Transverse colon (tissue), 4 donors: ENCODE measurements around the gene ADAM17. TPM values are rescaled to one million over a fixed set of nuclear protein-coding genes. Genes with fewer than 3 reads are reported as not detected.
A peak's percentile ranks its signal among the peaks of the same experiment; 100 is the strongest.

Experiments
- DNase-seq: peaks from one replicate; pipeline ENCODE4 v3.0.0-alpha.2; 2019
- H3K27ac ChIP-seq, 4 donors: fragments of 200-600 bp; sonication (generic); 2 replicates each; pipeline ENCODE4 v1.5.1; 2016 to 2018; ENCODE audit warnings: inconsistent platforms in 4 of 4
- H3K27me3 ChIP-seq: fragments of 200-600 bp; sonication (generic); 2 replicates; pipeline ENCODE4 v1.5.1; 2017; ENCODE audit warnings: inconsistent platforms
- H3K36me3 ChIP-seq, 4 donors: fragments of 200-600 bp; sonication (generic); 2 replicates each; pipeline ENCODE4 v1.5.1; 2017 to 2019; ENCODE audit warnings: inconsistent platforms in 4 of 4
- H3K4me1 ChIP-seq, 4 donors: fragments of 200-600 bp; sonication (generic); 2 replicates each; pipeline ENCODE4 v1.5.1; 2017 to 2020; ENCODE audit warnings: inconsistent platforms in 4 of 4
- H3K4me3 ChIP-seq, 4 donors: fragments of 200-600 bp; sonication (generic); 1 replicate in 1 of 4; 2 replicates in 3 of 4; pipeline versions ENCODE4 v1.5.1 to v1.6.1; 2017 to 2019; ENCODE audit warnings: inconsistent platforms in 4 of 4
- H3K9me3 ChIP-seq, 2 donors: fragments of 200-600 bp; sonication (generic); 2 replicates each; pipeline ENCODE4 v1.5.1; 2017 to 2019; ENCODE audit warnings: inconsistent platforms in 2 of 2
- EP300 ChIP-seq: sonication (generic); formaldehyde crosslinking; IDR thresholded peaks from one replicate; pipeline ENCODE4 v1.6.1; 2017; ENCODE audit warnings: antibody characterized with exemption, low read depth
- POLR2A ChIP-seq: fragments of 450-650 bp; IDR thresholded peaks from one replicate; pipeline ENCODE4 v1.6.1; 2016; ENCODE audit warnings: antibody characterized with exemption, mild to moderate bottlenecking, moderate library complexity
- POLR2AphosphoS5 ChIP-seq, 3 donors: sonication (generic); formaldehyde crosslinking; IDR thresholded peaks; one replicate each; pipeline ENCODE4 v1.6.1; 2016; ENCODE audit warnings: antibody characterized with exemption in 3 of 3
- WGBS, 2 donors: methylation state at CpG; one replicate each; pipeline ENCODE4 v1.1.5; 2018; ENCODE audit warnings: low coverage in 1 of 2; 5-methylcytosine and 5-hydroxymethylcytosine counted together
- in situ Hi-C, 4 donors: fragments of 200-750 bp; cut with MboI; loops; one replicate each; pipeline versions ENCODE4 v1.15.0 to v1.15.1; 2017; ENCODE audit warnings: low sequenced_read_pairs in 3 of 4, low pct_ligation_motif_present in 1 of 4, low pct_unique_long_range_greater_than_20kb in 1 of 4
- intact Hi-C: fragments of 100-400 bp; cut with DNase I; formaldehyde crosslinking; loops from one replicate; pipeline ENCODE4 v1.15.1; 2023; ENCODE audit warnings: low total_unique reads
- total RNA-seq, 4 donors: library from RNA; depleted of rRNA; stranded (reverse); fragments of >200 nt; gene quantifications; one replicate each; pipeline ENCODE4 v1.1.0, GENCODE V29; 2016
- TF ChIP-seq, protein P1 (sequence below), 5 experiments: fragments of 200-600 bp in 3 of 5; fragments of 450-650 bp in 2 of 5; sonication (generic) in 3 of 5; IDR thresholded peaks; 1 replicate in 2 of 5; 2 replicates in 3 of 5; pipeline ENCODE4 v1.5.1; 2016 to 2017; ENCODE audit warnings: antibody characterized with exemption in 5 of 5, inconsistent platforms in 3 of 5, mild to moderate bottlenecking in 2 of 5, moderate library complexity in 1 of 5

Gene ADAM17
- total RNA-seq, 4 donors from 2014 or later, result 11.2 to 36.4 (median 17.0) TPM

DNA sequence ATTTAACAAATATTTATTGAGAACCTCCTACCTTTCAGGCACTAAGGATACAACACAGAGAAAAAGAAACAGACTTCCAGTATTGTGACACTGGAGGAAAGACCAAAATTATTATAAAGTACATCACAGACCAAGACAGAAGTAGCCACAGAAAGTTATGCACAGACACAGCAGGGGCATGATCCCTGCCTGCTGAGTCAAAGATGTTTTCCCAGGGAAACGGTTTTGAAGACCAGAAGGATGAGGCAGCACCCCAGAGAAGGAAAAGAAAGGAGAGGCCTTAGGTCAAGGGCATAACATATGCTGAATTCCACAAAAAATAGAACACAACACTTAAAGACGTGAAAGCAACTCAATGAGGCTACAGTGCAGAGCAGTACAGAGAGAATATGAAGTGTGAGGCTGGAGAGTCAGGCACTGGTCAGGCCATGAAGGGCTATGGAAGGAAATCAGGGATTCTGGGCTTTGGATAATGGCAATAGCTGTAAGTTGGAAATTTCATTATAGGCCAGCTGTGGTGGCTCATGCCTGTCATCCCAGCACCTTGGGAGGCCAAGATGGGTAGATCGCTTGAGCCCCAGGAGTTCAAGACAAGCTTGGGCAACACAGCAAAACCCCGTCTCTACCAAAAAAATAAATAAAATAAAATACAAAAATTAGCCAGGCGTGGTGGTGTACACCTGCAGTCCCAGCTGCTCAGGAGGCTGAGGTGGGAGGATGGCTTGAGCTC is 8.2 kb downstream of the ADAM17 start:
- DNase-seq, result no peak
- in situ Hi-C loops (no loop called here), intact Hi-C loops (no loop called here)
- peaks cover 0 to 6% (median 0%) of the 10 kb centered on the region in 4 donors for H3K36me3 ChIP-seq
- TF ChIP-seq POLR2A, result no peak
- TF ChIP-seq, protein P1, sequence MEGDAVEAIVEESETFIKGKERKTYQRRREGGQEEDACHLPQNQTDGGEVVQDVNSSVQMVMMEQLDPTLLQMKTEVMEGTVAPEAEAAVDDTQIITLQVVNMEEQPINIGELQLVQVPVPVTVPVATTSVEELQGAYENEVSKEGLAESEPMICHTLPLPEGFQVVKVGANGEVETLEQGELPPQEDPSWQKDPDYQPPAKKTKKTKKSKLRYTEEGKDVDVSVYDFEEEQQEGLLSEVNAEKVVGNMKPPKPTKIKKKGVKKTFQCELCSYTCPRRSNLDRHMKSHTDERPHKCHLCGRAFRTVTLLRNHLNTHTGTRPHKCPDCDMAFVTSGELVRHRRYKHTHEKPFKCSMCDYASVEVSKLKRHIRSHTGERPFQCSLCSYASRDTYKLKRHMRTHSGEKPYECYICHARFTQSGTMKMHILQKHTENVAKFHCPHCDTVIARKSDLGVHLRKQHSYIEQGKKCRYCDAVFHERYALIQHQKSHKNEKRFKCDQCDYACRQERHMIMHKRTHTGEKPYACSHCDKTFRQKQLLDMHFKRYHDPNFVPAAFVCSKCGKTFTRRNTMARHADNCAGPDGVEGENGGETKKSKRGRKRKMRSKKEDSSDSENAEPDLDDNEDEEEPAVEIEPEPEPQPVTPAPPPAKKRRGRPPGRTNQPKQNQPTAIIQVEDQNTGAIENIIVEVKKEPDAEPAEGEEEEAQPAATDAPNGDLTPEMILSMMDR (IDR thresholded peaks at IDR 0.05), result no peak
- no peak for TF ChIP-seq EP300
- no peak for TF ChIP-seq POLR2AphosphoS5 (IDR thresholded peaks at IDR 0.05)
- H3K9me3 ChIP-seq, result no peaks in the 10 kb centered on the region
- H3K4me1 ChIP-seq, result peaks cover 6 to 53% (median 13%) of the 10 kb centered on the region in 4 donors
- H3K27ac ChIP-seq, result peak overlapping the region in 2 of 4 donors; percentile 32 to 40
- no peaks in the 10 kb centered on the region for H3K27me3 ChIP-seq
- WGBS, 2 donors, result 80 to 92% methylated on average over 2 to 5 of the region's 5 CpGs
- H3K4me3 ChIP-seq, result no peak overlapping the region

DNA sequence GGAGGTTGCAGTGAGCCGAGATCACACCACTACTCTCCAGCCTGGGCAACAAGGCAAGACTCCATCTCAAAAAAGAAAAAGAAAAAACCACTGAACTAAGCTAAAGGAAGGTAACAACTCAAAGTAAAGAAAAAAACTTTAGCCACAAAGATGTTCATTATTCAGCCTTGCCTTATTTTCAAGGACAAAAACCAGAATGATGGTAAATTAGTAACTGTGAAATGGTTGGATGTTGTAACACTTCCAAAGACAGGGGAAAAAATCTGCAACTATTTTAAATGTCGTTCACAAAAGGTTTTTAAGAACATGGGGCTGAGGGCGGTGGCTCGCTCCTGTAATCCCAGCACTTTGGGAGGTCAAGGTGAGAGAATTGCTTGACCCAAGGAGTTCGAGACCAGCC is 10.1 kb downstream of the ADAM17 start:
- Histone ChIP-seq H3K36me3 (peaks cover 0 to 6% (median 0%) of the 10 kb centered on the region in 4 donors), H3K4me3 (no peak overlapping the region), H3K27me3 (no peaks in the 10 kb centered on the region), H3K4me1 (peaks cover 0 to 43% (median 5%) of the 10 kb centered on the region in 4 donors), H3K9me3 (no peaks in the 10 kb centered on the region), H3K27ac (no peak overlapping the region)
- 95 to 100% methylated on average over 1 to 5 of the region's 5 CpGs for WGBS, 2 donors
- no peak for DNase-seq
- in situ Hi-C loops (no loop called here), intact Hi-C loops (no loop called here)
- TF ChIP-seq, protein P1 (IDR thresholded peaks at IDR 0.05), result no peak
- no peak for TF ChIP-seq POLR2AphosphoS5 (IDR thresholded peaks at IDR 0.05)
- TF ChIP-seq POLR2A, result no peak
- no peak for TF ChIP-seq EP300

DNA sequence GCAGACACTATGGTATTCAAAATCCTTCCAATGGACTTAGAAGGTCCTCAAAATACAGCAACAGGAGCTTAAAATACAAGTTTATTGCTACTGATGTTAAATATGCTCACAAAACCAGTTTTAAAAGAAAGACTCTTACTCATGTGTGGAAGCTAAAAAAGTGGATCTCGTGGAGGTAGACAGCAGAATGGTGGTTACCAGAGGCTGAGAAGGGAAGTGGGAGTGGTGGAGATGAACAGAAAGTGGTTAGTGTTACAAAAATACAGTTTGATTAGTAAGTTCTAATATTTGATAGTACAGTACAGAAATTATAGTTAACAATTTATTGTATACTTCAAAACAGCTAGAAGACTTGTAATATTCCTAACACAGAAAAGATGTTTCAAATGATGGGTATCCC is 12.1 kb downstream of the ADAM17 start:
- no peak for DNase-seq
- peaks cover 0 to 44% (median 5%) of the 10 kb centered on the region in 4 donors for H3K4me1 ChIP-seq
- H3K27me3 ChIP-seq, result no peaks in the 10 kb centered on the region
- H3K36me3 ChIP-seq, result peaks cover 0 to 6% (median 0%) of the 10 kb centered on the region in 4 donors
- intact Hi-C loops (no loop called here), in situ Hi-C loops (no loop called here)
- no peaks in the 10 kb centered on the region for H3K9me3 ChIP-seq
- no peak overlapping the region for H3K27ac ChIP-seq
- 44 to 57% methylated on average over 1 of the region's 1 CpG for WGBS, 2 donors
- no peak overlapping the region for H3K4me3 ChIP-seq
- TF ChIP-seq, protein P1 (IDR thresholded peaks at IDR 0.05), result no peak
- TF ChIP-seq EP300, result no peak
- no peak for TF ChIP-seq POLR2A
- TF ChIP-seq POLR2AphosphoS5 (IDR thresholded peaks at IDR 0.05), result no peak

DNA sequence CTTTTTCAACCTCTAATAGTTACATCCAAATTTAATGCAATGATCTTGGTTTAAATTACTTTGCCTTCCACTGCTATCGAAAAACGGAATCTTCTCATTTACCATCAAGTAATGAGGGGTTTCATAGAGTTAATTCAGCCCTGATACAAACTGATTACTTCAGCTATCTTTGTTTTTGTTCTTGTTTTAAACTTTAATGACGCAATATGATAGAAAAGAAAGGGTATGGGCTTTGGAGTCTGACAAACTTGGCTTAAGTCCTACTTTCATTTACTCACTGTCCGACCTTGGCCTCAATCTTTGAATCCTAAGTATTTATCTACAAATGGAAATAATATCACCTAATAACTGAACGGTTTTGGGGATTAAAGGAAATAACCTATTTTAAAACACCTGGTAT is 16.1 kb downstream of the ADAM17 start:
- H3K4me1 ChIP-seq, result peaks cover 0 to 33% (median 0%) of the 10 kb centered on the region in 4 donors
- intact Hi-C loops, result no loop called here
- peak overlapping the region; percentile 0 to 63 (median 23) for H3K27ac ChIP-seq
- 77 to 87% methylated on average over 5 of the region's 5 CpGs for WGBS, 2 donors
- H3K4me3 ChIP-seq, result no peak overlapping the region
- H3K9me3 ChIP-seq, result no peaks in the 10 kb centered on the region
- in situ Hi-C loops, result no loop called here
- H3K36me3 ChIP-seq, result peaks cover 0 to 13% (median 0%) of the 10 kb centered on the region in 4 donors
- H3K27me3 ChIP-seq, result no peaks in the 10 kb centered on the region
- TF ChIP-seq POLR2AphosphoS5 (IDR thresholded peaks at IDR 0.05), result no peak
- DNase-seq, result no peak
